ENCODE measurements around the gene PUS3.

The PUS3 gene

DNA sequence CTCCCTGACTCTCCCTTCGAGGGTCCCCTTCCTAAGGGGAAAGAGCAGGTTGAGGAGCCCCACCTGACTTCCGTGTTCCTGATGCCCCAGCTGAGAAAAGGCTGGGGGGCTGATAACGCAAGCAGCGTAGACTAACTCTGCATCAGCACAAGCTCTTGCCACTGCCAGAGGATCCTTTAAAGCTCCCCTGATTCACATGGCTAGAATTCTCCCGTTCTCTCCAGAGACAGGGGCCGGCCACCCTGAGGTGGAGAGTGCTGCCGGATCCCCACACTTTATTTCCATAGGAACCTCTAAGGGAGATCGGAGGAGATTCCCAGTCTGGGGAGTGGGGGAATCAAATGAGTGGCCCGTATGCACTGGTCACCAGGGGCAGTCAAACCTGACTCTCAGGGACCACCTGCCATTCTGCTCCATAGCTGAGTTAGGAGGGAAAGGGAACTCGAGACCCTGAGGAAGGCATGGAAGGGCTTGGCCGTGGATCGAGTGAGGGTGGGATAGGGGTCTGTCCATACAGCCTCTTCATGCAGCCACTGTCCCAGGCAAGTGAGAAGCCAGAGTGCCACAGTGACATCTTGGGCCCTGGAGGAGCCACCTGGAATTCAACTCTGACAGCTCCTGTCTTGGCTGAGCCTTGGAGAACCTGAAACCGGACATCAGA lies 41.5 kb upstream of the PUS3 start:
- TF ChIP-seq, protein P1, sequence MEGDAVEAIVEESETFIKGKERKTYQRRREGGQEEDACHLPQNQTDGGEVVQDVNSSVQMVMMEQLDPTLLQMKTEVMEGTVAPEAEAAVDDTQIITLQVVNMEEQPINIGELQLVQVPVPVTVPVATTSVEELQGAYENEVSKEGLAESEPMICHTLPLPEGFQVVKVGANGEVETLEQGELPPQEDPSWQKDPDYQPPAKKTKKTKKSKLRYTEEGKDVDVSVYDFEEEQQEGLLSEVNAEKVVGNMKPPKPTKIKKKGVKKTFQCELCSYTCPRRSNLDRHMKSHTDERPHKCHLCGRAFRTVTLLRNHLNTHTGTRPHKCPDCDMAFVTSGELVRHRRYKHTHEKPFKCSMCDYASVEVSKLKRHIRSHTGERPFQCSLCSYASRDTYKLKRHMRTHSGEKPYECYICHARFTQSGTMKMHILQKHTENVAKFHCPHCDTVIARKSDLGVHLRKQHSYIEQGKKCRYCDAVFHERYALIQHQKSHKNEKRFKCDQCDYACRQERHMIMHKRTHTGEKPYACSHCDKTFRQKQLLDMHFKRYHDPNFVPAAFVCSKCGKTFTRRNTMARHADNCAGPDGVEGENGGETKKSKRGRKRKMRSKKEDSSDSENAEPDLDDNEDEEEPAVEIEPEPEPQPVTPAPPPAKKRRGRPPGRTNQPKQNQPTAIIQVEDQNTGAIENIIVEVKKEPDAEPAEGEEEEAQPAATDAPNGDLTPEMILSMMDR (IDR thresholded peaks at IDR 0.05; ENCODE audit: low read depth, low read length): no peak
- H3K4me3 ChIP-seq (ENCODE audit: low read depth, low read length): no peak overlapping the region

DNA sequence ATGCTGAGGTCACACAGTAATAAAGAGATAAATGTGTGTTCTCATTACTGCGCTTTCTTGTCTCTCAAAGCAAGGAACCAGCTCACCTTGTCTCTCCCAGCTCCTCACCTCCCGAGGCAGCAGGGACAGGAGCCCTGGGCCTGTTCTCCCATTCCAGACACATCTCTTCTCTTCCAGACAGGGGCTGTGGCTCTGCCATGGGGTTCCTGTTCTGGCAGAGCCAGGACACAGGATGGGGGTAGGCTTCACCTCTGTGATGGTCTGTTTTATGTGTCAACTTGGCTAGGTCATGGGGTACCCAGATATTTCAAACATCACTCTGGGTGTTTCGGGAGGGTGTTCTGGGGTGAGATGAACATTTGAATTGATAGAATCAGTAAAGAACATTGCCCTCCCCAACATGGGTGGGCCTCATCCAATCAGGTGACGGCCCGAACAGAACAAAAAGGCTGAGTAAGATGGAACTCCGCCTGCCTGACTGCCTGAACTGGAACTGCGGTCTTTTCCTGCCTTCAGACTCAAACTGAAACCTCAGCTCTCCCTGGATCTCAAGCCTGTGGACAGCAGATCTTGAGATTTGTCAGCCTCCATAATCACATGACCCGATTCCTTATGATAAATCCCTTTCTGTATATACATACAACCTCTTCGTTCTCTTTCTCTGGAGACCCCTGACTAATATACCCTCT lies 40.8 kb upstream of the PUS3 start:
- H3K4me3 ChIP-seq (ENCODE audit: low read depth, low read length): no peak overlapping the region
- TF ChIP-seq, protein P1 (IDR thresholded peaks at IDR 0.05; ENCODE audit: low read depth, low read length): no peak

DNA sequence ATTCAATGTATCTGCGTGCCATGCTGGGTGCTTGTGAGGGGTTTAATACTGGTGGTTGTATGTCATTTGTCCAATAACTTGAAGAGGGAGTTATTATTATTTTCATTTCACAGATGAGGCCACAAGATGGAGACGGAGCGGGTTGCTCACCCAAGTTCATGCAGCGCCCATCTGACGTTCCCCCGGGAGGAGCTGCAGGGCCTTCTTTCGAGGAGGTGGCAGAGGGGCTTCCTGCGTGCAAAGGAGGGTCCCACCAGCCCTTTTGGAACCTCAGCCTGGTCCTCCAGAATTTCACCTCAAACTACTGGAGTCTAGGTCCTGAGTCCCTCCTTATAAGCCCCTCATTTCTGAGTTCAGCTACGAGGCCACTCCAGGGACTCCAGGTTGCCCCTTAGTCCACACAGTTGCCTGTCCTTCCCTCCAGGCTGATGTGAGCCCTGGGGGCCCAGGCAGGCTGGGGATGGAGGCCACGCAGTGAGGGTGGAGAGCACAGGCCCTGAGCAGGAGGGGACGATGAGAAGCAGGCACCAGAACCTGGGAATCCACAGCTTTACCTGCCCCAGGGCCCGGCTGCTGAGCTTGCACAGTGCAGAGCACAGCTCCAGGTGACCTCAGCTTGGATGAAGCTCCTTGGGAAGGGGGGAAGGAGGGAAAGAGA lies 39.9 kb upstream of the PUS3 start:
- no peak overlapping the region for H3K4me3 ChIP-seq (ENCODE audit: low read depth, low read length)
- TF ChIP-seq, protein P1 (IDR thresholded peaks at IDR 0.05; ENCODE audit: low read depth, low read length): no peak

DNA sequence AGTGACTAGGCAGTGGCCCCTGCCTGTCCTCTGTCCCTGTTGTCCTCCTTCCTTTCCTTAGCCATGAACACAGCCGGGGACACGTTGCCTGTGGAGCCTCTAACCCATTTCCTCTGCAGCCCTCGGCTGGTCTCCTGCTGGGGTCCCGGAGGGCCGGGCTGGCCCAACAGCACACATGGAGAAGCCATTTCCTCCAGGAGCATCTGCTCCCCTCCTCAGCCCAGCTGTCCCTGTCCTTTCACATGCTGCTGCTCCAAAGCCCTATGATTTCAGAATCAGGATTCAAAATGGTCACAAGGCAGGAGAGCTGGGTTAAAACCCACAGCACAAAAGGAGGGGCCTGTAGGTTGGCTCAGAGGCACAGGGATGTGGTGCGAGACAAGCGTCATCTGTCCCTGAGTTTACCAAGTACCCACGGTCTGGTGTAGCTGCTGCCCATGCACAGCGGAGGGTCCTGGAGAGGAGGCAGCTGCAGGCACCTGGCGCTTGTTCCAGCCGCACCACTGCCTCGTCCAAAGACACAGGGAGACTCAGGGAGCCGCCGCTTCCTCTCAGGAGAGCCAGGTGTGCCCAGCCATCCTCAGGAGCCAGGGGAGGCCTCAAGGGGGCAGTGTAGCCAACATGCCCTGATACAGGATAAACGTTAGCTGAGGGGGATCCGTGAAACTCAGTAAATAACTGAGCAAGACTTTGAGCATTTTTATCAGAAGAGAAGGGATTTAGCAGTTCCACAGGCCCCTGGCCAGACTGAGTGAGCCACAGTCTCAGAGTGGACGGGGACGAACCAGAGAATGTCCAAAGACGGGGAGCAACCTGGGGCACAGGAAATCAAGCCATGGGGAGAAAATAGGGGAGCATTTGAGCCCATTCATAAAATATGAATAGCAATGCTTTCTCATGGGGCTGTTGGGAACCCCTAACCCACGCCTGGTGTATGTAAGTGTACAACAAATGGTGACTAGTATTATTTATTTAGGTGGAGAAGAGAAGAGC lies 38.9 kb upstream of the PUS3 start:
- TF ChIP-seq, protein P1 (IDR thresholded peaks at IDR 0.05; ENCODE audit: low read depth, low read length): peak; percentile 53
- no peak overlapping the region for H3K4me3 ChIP-seq (ENCODE audit: low read depth, low read length)

DNA sequence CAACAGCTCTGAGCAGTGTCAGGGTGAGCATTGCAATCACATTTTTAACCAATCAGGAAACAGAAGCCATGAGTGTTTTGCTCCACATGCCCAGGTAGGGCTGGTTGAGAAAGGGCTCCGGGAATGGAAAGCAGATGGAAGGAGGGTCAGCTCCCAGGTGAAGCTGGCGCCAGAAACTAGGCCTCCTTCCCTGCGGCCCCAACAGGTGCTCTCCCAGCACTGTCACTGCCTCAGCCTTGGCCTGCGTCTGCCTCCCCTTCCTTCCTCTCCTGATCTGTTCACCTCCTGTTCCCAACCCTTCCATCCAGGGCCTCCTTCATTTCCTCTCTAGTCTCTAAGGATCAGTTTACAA lies 38.2 kb upstream of the PUS3 start:
- TF ChIP-seq, protein P1 (IDR thresholded peaks at IDR 0.05; ENCODE audit: low read depth, low read length): no peak
- no peak overlapping the region for H3K4me3 ChIP-seq (ENCODE audit: low read depth, low read length)

DNA sequence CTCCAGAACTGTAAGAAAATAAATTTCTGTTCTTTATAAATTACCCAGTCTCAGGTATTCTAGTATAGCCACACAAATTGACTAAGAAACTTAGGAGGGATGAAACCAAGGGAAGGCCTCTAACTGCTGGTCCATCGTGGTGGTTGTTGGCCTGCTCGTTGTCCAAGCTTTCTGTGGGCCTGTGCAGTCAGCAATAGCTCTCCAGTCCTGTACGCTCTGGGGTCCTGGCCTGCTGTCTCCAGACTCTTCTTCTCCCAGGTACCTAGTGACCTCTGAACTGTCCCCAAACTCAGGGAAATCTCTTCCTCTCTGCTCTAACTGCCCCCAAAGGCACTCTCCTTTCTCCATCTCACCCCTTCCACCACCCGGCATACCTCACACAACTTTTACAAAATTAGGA lies 37.1 kb upstream of the PUS3 start:
- TF ChIP-seq, protein P1 (IDR thresholded peaks at IDR 0.05; ENCODE audit: low read depth, low read length): no peak
- no peak overlapping the region for H3K4me3 ChIP-seq (ENCODE audit: low read depth, low read length)

All from WI38 (cell line).